HG02840 (cell line): Measurements from ENCODE around the gene ZBTB46.

Source experiments
- ATAC-seq: cut with Tn5 transposase; IDR thresholded peaks from one replicate; pipeline ENCODE4 v1.9.1; 2021; ENCODE audit warnings: mild to moderate bottlenecking, moderate library complexity, moderate number of reproducible peaks; ENCODE audit not compliant: unreplicated experiment, low FRiP score

The ZBTB46 gene

DNA sequence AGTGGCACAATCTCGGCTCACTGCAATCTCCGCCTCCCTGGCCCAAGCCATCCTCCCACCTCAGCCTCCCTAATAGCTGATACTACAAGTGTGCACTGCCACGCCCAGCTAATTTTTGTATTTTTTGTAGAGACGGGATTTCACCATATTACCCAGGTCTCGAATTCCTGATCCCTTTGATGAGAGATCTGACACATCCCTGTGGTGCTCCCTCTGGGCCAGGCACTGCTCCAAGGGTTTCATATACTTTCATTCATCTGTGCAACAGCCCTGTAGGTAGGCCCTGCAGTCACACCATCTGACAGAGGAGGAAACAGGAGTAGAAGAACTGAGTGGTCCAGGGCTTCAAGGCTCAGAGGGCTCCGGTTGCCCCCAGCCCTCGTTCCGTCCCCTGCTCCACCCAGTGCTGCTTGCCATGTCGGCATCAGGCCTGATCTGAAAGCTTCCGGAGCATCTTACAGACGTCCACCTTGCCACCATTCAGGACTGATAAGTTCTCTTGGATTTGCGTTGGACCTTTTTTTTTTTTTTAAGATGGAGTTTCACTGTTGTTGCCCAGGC, 119.9 kb downstream of the ZBTB46 start:
- ATAC-seq = no peak

DNA sequence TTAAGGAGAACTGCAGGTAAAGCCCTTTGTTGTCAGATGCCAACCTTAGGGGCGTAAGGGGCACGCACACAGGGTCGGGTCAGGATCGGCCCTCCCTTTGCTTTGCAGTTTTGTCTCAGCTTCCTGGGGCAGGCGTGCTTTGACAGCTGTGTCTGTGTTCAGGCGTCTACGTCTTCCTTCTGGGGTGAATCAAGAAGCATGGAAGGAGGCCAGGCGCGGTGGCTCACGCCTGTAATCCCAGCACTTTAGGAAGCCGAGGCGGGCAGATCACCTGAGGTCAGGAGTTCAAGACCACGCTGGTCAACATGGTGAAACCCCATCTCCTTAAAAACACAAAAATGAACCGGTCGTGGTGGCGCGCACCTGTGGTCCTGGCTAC, 121.9 kb downstream of the ZBTB46 start:
- ATAC-seq = no peak

DNA sequence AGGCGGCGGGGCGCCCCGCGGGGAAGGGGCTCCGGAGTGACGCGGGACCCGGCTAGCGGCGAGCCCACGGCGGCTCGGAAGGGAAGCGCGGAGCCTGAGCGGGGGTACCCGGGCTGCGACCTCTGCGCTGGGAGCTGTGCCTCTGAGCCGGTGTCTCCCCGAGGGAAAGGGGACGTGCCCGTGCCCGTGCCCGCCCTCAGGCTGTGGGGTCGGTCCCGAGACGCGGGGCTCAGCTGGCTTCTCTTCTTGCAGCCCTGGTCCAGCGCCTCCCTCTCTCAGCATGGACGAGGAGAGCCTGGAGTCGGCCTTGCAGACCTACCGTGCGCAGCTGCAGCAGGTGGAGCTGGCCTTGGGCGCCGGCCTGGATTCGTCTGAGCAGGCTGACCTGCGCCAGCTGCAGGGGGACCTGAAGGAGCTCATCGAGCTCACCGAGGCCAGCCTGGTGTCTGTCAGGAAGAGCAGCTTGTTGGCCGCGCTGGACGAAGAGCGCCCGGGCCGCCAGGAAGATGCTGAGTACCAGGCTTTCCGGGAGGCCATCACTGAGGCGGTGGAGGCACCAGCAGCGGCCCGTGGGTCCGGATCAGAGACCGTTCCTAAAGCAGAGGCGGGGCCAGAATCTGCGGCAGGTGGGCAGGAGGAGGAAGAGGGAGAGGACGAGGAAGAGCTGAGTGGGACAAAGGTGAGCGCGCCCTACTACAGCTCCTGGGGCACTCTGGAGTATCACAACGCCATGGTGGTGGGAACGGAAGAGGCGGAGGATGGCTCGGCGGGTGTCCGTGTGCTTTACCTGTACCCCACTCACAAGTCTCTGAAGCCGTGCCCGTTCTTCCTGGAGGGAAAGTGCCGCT, 122.5 kb downstream of the ZBTB46 start:
- ATAC-seq = peak; percentile 10

DNA sequence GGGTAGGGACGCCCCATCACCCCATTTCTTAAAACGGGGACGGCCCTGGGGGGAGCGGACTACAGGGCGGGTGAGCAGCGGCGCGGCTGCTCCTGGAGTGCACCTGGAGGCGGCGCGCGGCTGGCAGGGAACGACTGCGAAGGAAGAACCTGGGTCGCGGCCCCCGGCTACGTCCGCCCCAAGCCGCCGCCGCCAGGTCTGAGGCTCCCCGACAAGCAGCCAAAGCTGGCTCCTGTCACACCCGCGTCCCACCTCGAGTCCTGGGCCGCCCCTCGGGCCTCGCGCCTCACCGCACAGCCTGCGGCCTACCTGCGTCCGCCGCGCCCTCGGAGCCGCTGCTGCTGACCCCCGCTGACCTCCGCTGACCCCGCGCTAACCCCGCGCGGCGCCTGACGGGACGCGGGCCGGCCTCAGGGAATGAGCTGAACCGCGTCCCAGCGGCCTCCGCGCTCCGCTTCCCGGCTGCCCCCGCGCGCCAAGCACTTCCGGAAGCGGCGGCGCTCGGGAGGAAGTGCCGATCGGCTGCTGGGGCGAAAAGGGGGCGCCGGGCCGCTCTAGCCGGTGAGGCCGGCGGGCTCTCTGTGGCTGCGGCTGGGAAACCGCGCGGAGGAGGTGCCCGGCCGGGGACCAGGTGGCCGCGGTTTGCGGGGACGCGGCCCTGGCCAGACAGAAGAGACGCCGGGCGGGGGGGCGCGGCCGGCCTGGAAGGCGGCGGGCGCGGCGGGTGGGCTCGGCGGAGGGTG, 123.3 kb downstream of the ZBTB46 start, which contains the start of the genes ARFRP1 and ZGPAT:
Gene ARFRP1, minus strand, starts transcription at position 419 of the 743 bp plus-strand sequence. CDS start 885 bp downstream, outside the sequence.
Gene ZGPAT, plus strand, starts transcription at position 482 of the 743 bp plus-strand sequence. CDS start 542 bp downstream, outside the sequence.
- ATAC-seq = peak; percentile 70

DNA sequence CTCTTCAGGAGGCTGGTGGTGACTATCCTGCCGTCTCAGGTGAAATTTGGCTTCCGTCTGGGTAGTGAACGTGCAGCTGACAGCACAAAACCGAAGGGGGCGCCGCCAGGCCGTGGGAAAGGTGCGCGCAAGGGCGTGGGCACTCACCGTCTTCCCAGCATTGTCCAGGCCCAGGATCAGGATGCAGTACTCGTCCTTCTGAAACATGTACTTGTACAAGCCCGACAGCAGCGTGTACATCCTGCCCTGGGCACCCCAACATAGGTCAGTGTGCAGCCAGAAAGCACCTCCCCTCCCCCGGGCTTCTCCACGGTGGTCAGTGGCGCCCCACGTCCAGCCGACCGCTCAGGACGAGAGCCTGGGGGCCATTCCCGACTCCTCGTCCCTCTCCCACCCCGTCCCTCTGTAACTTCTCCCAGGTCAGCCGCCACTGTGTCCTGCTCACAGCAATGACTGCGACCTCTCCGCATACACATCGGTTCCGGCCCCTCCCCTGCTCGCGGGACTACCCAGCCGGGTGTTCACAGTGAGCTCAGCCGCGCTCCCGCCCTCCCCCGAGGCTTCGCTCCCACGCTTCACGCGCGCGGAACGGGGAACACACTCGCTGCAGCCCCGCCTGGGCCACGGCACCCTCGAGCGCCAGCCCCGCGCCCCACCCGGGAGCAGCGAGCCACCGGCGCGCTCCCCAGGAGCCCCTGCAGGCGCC, 124.1 kb downstream of the ZBTB46 start:
- ATAC-seq = peak; percentile 23

DNA sequence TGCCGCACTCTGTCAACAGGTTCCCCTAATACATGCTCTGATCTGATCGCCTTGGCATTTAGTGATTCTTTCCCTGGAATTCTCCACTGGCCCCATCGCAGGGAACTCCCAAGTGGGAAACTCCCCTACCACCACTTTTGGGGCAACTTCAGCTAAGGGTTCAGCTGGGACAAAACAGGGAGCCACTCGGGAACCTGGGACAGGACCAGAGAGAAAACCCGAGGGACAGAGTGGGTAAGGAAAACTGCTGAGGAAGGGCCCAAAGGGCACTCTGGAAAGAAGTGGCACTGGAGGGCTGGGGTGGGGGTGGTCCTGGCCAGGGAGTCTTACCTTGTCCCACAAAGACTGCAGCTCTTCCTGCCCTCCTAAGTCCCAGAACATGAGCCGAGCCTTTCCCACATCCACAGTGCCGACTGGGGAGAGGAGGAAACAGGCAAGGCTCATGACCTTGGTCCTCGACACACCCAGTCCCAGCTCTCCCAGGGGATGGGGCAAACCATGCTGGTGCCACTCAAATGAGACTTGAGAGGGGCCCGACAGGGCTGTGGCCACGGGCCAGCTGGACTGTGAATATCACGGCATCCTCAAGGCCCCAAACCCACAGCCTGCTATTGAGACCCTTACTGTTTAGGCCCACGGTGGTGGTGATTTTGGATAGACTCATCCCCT, 124.9 kb downstream of the ZBTB46 start:
- ATAC-seq = no peak

DNA sequence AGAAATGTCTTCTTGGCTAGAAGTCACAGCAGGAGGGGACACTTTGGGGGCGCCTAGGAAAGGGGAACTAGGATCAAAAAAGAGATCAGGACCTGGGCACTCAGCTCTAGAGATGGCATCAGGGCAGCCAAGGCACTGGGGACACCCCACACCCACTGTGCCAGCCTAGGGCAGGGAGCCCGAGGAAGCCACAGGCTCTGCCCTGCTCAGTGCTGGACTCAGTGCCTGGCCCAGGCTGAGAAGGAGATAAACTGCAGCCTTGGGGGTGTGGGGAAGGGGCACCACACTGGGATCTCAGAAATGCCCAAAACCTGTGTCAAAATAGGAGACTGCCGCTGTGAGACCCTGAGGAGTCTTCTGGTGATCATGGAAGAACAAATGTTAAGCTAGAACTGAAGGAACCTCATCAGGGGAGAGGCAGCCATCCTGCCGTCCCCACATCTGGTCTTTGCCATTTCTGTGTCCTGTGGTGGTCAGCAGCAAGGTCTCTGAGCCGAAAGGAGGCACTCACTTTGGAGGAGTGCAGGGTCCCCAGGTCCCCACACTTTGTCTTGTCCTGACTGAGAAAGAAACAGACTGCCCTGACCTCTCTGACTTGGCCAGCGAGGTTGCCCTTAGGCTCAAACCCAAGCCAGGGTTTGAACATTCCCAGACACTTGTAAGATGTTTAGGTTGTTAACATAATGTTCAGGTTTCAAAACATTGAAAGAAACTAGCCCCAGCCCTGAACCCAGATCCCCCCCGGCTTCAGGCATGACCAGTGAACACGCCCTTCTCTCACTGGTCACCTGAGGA, 125.6 kb downstream of the ZBTB46 start:
- ATAC-seq = no peak

DNA sequence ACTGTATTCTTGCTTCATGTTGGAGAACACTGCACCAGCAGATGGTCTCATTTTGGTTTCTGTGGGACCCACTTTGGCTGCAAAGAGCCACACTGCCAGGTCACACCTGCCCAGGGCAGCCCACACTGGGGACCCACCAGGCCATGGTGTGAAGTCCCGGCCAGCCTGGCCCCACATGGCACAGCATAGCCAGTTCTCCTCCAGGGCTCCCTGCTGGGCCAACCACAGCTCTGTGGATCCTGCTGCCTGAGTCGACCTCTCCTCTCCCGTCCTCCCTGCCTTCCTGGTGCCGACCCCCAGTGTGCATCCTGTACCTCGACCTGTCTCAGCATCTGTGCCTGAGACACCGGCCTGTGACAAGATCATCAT, 126.3 kb downstream of the ZBTB46 start:
- ATAC-seq = no peak

DNA sequence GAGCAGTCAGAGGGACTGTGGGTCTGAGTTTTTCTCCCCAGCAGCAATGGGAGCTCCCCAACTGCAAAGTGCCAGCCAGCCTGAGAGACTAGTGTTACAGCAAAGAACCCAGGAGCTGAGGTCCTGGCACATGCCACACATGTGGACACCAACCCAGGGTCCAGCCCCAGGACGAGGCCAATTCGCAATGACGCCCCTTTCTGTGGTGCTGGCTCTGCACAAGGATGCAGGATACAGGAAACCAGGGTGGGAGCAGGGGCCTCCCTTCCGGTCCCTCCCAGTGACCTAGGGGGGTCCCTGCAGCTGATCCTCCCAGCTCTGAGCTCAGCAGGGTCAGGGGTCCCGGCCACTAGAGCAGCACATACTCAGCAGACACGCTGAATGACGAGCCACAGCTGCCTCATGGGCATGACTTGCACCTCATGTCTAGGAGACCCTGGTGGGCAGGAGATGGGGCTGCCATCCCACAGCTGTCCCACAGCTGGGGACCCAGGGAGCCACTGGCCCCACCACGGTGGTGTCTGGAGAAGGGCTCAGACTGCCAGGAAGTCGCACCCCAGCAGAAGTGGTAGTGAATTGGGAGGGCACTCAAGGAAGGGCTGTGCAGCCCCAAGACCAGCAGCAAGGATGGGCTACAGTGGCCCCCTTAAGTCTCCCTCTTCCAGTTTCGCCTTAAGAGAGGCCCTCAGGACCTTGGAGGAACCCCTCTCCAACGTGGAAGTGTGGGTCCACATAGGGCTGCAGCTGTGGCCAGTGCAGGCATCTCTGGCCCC, 126.9 kb downstream of the ZBTB46 start:
- no peak for ATAC-seq

DNA sequence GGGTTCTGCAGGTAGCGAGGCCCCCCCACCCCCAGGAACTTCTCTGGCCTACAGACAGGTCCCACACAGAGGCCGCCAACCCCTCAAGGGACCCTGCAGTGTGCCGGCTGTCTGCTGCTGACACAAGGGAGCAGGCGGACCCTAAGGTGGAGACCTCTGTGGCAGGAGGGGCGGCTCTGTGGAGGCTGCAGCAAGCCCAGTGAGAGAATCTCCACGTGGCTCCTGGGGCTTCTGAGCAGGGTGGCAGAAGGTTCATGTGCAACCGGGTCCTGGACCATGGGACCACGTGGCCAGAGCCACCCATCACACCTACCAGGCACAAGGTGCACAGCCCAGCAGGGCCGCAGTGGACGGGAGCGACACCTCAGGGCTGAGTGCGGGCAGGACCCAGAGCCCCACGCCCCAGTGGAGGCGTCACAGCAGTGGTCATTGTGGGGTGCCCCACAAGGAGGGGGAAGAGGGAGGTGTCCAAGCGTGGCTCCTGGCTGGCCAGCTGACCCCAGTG, 127.5 kb downstream of the ZBTB46 start:
- no peak for ATAC-seq

DNA sequence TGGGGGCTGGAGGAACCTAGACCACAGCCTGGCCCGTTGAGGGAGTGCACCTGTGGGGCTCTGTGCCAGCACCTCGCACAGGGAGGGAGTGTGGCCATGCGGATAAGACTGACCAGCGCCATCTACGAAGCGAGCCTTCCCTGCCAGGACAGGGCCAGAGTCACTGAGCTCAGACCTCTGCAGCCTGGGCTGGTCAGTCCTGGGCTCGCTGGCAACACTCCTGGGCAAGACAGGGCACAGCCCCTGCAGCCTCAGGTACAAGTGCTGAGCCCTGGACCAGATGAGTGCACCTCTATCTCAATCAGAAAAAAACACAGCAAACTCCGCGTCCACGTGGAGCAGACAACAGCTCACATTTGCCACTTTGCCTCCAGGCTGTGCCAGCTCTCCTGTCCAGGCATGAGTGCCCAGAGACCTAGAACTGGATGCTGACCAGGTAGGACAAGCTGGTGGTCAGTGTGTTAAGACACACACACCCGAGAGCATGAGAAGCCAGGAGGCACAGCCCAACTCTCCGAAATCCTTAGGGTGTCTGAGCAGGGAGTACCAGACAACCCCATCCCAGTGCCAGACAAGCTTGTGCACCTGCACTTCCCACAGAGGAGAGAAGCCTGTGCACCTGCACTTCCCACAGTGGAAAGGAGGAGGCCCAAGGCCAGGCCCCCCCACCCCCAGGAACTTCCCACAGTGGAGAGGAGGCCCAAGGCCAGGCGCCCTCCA, 128.2 kb downstream of the ZBTB46 start:
- no peak for ATAC-seq

DNA sequence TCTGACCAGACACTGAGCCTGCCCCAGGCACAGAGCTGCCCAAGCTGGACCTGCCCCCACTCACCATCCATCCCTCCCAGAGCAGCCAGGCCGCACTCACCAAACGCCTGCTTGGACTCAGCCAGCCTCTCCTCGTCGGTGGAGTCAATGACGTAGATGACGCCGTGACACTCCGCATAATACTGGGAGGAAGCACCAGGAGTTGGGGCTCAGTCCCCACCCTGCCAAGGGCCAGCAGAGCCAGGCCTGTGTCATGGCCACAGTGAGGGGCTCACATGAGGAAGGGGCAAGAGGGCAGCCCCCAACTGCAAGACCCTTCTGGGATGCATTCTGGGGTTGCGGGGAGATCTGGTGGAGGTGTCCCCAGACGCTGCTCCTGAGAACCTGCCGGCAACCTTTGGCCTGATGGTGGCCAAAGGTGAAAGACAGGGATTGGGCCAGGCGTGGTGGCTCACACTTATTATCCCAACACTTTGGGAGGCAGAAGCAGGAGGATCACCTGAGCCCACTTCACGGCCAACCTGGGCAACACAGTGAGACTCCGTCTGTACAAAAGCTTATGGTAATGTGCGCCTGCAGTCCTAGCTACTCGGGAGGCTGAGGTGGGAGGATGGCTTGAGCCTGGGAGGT, 128.9 kb downstream of the ZBTB46 start:
- ATAC-seq = no peak

DNA sequence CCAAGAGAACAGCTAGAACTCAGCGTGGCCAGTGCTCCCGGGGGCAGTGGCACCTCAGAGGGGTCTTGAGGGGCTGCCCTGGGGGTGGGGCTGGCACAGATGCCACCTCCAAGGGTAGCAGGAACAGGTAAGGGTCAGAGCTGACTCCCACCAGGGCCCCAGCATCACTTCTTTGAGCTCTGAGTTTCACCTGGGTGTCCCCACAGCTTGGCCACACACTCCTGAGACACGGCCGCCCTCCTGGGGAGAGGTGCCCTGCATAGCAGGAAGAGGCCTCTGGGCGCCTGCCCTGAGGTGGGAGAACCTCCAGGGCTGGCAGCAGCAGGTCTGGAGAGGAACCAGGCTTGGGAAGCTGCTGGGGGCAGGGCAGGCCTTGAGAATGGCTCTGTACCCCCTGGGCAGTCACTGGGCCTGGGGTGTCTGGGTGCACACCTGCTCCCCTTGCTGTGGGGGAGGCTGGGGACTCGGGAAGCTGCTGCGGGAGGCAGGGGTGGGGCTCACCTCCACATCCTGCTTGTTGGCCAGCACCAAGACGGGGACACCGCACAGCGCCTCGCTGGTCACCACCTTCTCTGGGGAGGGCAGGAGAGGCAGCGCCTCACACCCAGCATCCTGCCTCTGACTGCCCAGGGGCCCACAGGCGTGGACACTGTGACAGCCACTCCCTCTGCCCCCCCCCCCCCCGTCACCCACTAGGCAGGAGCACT, 129.6 kb downstream of the ZBTB46 start:
- ATAC-seq = no peak

DNA sequence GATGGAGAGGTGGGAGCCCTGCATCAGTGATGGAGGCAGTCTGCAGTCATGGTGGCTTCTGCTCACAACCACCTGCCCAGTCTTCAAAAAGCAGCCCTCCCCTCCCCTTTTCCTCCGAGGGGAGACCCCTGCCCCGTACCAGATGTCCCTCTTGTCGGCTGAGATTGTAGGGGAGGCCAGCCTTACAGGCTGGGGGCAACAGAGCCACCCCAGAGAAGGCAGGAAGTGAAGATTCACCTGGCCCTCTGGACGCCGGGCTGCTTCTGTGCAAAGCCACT, 130.1 kb downstream of the ZBTB46 start:
- ATAC-seq = no peak

DNA sequence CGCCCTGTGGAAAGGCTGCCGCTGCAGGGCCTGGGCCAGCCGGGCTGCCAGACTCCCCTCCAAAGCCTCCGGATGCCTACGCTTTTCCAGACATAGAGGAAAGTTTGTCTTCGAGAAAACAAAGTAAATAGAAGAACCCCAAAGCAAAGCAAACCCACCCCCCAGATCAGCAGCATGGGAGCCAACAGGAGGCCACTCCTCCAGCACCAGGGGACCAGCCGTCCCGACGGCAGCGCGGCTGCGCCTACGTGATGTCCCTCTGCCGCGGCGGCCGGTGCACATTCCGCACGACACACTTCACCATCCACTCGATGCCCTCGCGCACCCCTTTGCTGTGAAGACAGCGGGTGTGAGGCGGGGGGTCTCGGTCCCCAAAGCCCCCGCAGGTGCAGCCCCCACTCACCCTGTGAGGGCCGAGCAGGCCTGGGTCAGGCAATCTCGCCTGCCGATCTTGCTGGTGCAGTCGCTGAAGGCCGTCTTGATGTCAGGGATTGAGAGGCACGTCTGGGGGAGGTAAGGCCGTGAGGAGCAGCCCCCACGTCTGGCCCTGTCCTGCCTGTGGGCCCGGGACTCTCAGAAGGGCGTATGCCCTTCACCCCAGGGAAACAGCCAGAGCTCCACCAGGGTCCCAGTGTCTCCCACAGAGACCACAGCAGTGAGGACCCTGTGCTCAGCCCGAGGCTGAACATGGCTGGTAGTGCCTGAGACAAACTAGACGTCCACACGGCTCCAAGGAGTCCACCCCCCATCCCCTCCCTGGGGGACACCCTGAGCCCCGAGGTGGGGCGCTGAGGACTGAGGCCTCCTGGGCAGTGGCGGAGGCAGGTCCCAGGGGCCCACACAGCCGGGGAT, 130.6 kb downstream of the ZBTB46 start:
- ATAC-seq = no peak
